DOHH2 (cell line): ENCODE results near the gene NDUFA13.

Experiments used
- H3F3A ChIP-seq: fragments of 200-600 bp; sonication (generic), shearing (Covaris generic); 2 replicates; pipeline ENCODE4 v1.6.0; 2016; ENCODE audit warnings: antibody characterized with exemption, mild to moderate bottlenecking; ENCODE audit not compliant: control insufficient read depth, insufficient read depth
- H3K27ac ChIP-seq: fragments of 200-600 bp; sonication (generic); 2 replicates; pipeline ENCODE4 v1.5.1; 2014; ENCODE audit warnings: low read depth, mild to moderate bottlenecking, low read length, moderate library complexity
- H3K27me3 ChIP-seq: fragments of 200-600 bp; sonication (generic); 2 replicates; pipeline ENCODE4 v1.6.1; 2014; ENCODE audit warnings: mild to moderate bottlenecking, low read length, mixed read lengths; ENCODE audit not compliant: control insufficient read depth
- H3K36me3 ChIP-seq: fragments of 200-600 bp; sonication (generic); 2 replicates; pipeline ENCODE4 v1.6.1; 2014; ENCODE audit warnings: mild to moderate bottlenecking, low read length, moderate library complexity, mixed read lengths; ENCODE audit not compliant: control insufficient read depth
- H3K4me1 ChIP-seq: fragments of 200-600 bp; sonication (generic); 2 replicates; pipeline ENCODE4 v1.6.1; 2014; ENCODE audit warnings: mild to moderate bottlenecking, low read length, mixed read lengths; ENCODE audit not compliant: control insufficient read depth
- H3K4me2 ChIP-seq: fragments of 200-600 bp; sonication (generic); 2 replicates; pipeline ENCODE4 v1.6.0; 2014; ENCODE audit warnings: mild to moderate bottlenecking, low read length, moderate library complexity
- H3K4me3 ChIP-seq: fragments of 200-600 bp; sonication (generic); 2 replicates; pipeline ENCODE4 v1.5.1; 2014; ENCODE audit warnings: mild to moderate bottlenecking, low read length, mixed read lengths
- H3K79me2 ChIP-seq: fragments of 200-600 bp; sonication (generic); 2 replicates; pipeline ENCODE4 v1.6.1; 2014; ENCODE audit warnings: mild to moderate bottlenecking, low read length, mixed read lengths; ENCODE audit not compliant: control insufficient read depth
- H3K9me2 ChIP-seq: fragments of 200-600 bp; sonication (generic); replicated peaks from 2 replicates; pipeline ENCODE4 v1.6.1; 2014; ENCODE audit warnings: mild to moderate bottlenecking, low read length, mixed read lengths; ENCODE audit not compliant: control insufficient read depth
- H3K9me3 ChIP-seq: fragments of 200-600 bp; sonication (generic); 2 replicates; pipeline ENCODE4 v1.6.1; 2014; ENCODE audit warnings: antibody characterized with exemption, low read length, mixed read lengths; ENCODE audit not compliant: control insufficient read depth, insufficient read depth
- H4K20me1 ChIP-seq: fragments of 200-600 bp; sonication (generic); 2 replicates; pipeline ENCODE4 v1.6.0; 2014; ENCODE audit warnings: low read depth, mild to moderate bottlenecking, antibody characterized with exemption, low read length, moderate library complexity; ENCODE audit not compliant: control insufficient read depth, insufficient read depth
- EZH2phosphoT487 ChIP-seq: fragments of 200-600 bp; sonication (generic); IDR thresholded peaks from 2 replicates; pipeline ENCODE4 v1.6.1; 2017; ENCODE audit warnings: borderline replicate concordance, mild to moderate bottlenecking, antibody characterized with exemption, low read length, moderate library complexity, mixed read lengths
- TF ChIP-seq, protein P1 (sequence below): fragments of 200-600 bp; sonication (generic); IDR thresholded peaks from one replicate; pipeline ENCODE4 v1.5.1; 2014; ENCODE audit warnings: antibody characterized with exemption, mild to moderate bottlenecking, low read depth, low read length; ENCODE audit not compliant: poor library complexity, severe bottlenecking

The NDUFA13 gene

DNA sequence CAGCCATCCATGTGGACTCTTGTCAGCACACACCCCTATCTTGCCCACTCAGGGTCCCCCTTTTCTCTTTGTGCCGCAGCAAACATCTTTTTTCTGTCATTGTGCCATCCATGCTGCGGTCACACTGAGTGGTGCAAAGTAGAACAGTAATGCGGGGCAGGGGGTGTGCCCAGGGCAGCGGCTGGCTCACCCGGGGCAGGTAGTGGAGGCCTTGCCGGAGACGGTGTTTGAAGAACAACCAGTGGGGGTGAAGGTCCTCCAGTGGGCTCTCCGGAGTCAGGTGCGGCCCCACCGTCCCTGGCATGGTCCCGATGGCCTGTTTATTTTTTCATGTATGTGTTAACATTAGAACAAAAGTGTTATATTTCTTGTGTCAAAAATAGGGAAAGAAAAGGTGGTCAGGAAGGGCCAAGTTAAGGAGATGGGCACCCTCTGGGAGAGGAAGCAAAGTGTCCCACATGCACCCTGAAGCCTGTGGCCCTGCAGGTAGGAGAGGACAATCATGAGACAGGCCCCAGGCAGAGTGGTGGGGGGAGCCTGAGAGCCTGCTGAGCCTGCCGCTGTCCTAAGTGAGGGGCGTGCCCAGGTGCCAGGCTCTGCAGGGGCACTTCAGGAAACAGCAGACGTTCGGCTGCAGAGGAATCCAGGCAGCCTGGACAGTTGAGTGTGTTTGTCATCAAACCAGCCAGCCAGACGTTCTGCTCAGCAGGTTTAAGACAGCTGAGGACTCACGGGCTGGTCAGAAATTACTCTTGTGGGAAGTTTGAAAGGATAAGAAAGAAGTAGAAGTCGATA, 13.0 kb upstream of the NDUFA13 start:
- no peaks in the 10 kb centered on the region for H3K9me3 ChIP-seq
- H3K27ac ChIP-seq: no peak overlapping the region
- no peaks in the 10 kb centered on the region for H3K4me1 ChIP-seq
- no peaks in the 10 kb centered on the region for H3K9me2 ChIP-seq
- no peaks in the 10 kb centered on the region for H4K20me1 ChIP-seq
- no peak overlapping the region for H3K4me3 ChIP-seq
- no peak overlapping the region for H3K4me2 ChIP-seq
- TF ChIP-seq, protein P1, sequence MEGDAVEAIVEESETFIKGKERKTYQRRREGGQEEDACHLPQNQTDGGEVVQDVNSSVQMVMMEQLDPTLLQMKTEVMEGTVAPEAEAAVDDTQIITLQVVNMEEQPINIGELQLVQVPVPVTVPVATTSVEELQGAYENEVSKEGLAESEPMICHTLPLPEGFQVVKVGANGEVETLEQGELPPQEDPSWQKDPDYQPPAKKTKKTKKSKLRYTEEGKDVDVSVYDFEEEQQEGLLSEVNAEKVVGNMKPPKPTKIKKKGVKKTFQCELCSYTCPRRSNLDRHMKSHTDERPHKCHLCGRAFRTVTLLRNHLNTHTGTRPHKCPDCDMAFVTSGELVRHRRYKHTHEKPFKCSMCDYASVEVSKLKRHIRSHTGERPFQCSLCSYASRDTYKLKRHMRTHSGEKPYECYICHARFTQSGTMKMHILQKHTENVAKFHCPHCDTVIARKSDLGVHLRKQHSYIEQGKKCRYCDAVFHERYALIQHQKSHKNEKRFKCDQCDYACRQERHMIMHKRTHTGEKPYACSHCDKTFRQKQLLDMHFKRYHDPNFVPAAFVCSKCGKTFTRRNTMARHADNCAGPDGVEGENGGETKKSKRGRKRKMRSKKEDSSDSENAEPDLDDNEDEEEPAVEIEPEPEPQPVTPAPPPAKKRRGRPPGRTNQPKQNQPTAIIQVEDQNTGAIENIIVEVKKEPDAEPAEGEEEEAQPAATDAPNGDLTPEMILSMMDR: no peak
- no peak for TF ChIP-seq EZH2phosphoT487
- H3K27me3 ChIP-seq: no peaks in the 10 kb centered on the region
- no peaks in the 10 kb centered on the region; the same call in 1 of the 2 replicates for H3K79me2 ChIP-seq
- no peaks in the 10 kb centered on the region for H3F3A ChIP-seq
- peaks cover 96% of the 10 kb centered on the region for H3K36me3 ChIP-seq

DNA sequence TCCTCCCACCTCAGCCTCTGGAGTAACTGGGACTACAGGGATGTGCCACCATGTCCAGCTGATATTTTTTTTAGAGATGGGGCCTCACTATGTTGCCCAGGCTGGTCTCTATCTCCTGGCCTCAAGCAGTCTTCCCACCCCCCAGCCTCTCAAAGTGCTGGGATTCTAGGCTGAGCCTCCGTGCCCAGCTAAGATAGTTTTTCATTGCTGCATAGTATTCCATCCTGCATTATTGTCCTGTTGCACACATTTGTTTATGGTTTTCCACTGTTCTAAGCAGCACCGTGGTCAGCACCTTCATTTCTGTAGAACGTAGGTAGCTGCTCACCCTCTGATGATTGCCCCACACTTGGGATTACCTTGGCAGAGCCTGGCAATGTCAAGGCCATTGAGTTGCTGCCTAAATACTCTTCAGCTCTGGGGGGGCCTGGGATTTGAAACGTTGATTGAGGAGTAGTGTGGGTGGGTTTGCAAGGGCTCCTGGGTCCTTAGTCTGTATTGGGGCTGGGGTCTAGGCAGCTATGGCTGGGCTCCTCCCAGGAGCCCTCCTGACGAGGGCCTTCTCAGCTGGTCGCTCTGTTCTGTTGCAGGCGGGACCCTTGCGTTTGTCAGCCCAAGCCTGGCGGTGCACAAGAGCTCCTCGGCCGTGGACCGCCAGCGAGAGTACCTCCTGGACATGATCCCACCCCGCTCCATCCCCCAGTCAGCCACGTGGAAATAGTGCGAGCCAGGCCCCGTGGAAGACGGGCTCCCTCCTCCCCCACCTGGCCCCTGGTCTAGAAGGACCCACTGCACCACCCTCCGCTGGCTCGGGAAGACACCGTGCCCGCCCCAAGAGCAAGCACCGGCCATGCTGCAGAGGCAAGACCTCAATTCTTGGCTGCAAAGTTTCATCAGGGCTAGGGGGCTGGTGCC, 11.0 kb upstream of the NDUFA13 start:
- Histone ChIP-seq H3K36me3 (peaks cover 76% of the 10 kb centered on the region), H3K4me3 (no peak overlapping the region), H3F3A (peaks cover 5% of the 10 kb centered on the region), H3K79me2 (no peaks in the 10 kb centered on the region), H3K9me3 (no peaks in the 10 kb centered on the region), H3K4me2 (no peak overlapping the region), H3K9me2 (no peaks in the 10 kb centered on the region), H3K4me1 (no peaks in the 10 kb centered on the region), H3K27me3 (no peaks in the 10 kb centered on the region), H3K27ac (no peak overlapping the region), H4K20me1 (no peaks in the 10 kb centered on the region)
- TF ChIP-seq, protein P1: no peak
- no peak for TF ChIP-seq EZH2phosphoT487

DNA sequence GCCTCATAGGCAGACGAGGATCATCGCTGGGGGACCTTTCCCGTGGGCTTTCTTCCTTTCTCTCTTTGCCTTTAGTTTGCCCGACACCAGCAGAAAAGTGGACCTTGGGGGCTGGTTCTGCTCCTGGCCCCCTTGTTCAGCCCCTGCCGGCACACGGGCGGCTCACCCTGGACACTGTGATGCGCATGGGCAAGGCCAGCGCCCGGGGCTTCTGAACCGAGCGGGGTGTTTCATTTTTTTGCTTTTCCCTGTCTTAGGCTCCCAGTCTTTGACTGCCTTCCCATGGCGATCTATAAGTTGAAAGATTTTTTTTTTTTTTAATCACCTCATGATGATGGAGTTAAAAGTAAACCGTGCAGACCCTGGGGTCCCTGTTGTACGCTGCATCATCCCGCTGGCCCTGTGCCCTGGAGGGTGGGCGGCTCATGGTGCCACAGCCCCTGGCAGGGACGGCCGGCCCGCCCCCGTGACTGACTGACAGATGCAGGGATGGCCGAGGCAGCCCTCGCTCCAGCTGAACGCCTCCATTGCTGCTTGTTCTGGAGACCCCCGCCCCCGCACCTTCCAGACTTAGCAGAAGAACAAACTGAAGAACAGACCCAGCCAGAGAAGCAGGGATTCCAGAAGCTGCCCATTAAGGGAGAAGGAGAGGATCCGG, 10.2 kb upstream of the NDUFA13 start:
- Histone ChIP-seq H3F3A (peaks cover 5% of the 10 kb centered on the region), H3K9me2 (no peaks in the 10 kb centered on the region), H3K9me3 (no peaks in the 10 kb centered on the region), H3K36me3 (peaks cover 68% of the 10 kb centered on the region), H3K4me1 (no peaks in the 10 kb centered on the region), H4K20me1 (no peaks in the 10 kb centered on the region), H3K4me3 (no peak overlapping the region), H3K4me2 (no peak overlapping the region), H3K79me2 (no peaks in the 10 kb centered on the region), H3K27ac (no peak overlapping the region), H3K27me3 (no peaks in the 10 kb centered on the region)
- TF ChIP-seq, protein P1: no peak
- TF ChIP-seq EZH2phosphoT487: no peak
